ENCODE results near the gene PTX4. TPM values are rescaled to one million over a fixed set of nuclear protein-coding genes. Genes with fewer than 3 reads are reported as not detected.

The PTX4 gene
- polyA plus RNA-seq, 1 donor: not detected

DNA sequence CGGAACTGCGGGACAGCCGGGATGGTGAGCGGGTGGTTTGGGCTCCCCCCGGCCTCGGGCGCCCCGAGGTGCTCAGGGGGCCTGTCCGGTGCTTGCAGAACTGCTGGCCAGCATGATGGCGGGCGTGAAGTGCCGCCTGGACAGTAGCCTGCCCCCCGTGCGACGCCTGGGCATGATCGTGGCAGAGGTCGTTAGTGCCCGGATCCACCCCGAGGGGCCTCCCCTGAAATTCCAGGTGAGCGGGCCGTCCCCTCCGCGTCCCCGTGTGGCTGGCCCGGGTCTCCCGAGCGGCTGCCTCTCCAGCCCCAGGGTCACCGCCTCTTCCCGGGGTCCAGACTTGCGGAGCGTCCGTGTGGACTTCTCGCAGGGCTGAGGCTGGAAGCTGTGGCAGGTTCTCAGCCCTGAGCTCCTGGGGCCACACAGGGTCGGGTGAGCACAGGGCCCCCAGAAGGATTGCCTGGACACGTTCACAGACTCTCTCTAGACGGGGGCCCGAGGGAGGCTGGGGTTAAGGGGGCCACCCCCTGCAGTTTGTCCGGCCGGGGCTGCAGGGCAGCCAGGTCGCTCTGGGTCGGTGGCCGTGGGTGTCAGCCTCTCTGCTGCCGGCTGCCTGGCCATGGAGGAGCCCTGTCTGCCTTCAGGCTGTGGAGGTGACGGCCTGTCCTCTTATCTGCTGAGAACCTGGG, 11.9 kb upstream of the PTX4 start:
- no peak for DNase-seq

DNA sequence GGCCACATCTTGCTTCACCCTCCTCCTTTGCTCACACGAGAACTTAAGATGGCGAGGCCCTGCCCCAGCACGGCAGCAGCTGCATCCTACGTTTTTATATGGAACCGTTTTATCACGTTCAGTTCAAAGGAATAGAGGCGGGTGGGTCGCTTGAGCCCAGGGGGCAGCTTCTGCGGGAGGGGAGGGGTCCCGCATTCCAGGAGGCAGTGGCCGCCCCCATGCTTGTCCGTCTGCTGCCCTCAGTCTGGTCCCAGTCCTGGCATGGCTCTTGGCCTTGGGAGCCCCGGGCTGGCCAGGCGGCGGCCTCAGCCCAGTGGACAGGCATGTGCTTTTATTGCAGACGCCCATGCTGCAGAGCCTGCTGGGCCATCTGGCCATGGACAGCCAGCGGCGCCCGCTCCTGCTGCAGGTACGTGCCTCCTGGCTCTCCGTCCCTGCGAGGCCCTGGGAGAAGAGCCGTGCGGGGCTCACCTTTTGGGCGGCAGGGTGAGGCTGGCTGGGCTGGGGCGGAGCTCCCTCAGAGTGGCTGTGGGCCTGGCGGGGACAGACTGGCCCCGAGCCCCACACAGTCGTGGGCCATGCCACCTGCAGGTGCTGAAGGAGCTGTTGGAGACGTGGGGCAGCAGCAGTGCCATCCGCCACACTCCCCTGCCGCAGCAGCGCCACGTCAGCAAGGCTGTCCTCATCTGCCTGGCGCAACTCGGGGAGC, 11.2 kb upstream of the PTX4 start:
- no peak for DNase-seq

DNA sequence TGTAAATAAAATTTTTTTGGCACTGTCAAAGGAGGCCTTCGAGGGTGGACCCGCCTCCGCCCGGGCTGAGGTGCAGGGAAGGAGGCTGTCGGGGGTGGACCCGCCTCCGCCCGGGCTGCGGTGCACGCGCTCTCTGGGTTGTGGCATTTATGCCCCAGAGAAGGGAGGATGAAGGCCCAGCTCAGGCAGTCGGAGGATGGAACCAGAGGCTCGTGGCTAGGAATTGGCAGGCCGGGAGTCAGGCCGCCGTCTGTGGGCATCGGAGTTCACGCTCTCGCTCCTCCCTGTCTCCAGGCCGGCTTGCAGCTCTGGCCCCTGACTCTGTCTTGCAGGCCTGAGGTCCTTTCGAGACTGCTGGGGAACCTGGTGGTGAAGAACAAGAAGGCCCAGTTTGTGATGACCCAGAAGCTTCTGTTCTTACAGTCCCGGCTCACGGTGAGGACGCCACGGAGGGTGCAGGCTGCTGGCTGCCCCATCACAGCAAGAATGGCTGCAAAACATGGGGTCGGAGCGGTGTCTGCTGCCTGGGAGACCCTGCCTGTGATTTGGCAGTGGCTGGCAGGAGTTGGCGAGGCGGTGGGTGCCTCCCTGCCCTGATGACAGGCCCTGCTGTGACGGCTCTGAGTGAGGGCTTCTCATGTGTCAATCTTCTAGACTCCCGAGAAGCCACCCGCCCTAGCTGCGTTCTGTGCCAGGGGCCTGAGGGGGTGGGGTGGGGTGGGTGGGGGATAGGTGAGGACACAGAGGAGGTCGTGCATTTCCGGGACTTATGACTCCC, 10.3 kb upstream of the PTX4 start:
- DNase-seq: no peak

DNA sequence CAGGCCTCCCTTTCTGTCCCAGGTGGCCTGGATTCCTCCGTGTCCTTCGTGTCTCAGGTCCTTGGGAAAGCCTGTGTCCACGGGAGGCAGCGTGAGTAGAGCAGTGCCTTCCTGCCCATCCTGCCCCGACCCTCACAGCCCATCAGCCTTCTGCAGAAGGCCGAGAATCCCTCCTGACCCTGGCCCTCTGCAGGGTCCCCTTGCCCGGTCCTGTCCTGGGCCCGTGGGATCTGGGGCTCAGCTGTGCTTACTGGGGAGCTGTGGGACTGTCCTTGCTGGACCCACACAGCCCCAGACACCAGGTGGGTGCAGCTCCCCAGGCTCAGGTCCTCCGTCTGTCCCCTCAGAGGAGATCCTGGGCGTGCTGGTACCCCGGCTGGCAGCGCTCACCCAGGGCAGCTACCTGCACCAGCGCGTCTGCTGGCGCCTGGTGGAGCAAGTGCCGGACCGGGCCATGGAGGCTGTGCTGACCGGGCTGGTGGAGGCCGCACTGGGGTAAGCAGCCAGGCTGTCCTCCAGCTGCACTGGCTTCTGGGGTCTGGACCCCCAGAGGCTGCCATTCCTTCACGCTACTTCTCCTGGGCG, 8.4 kb upstream of the PTX4 start:
- DNase-seq: no peak

DNA sequence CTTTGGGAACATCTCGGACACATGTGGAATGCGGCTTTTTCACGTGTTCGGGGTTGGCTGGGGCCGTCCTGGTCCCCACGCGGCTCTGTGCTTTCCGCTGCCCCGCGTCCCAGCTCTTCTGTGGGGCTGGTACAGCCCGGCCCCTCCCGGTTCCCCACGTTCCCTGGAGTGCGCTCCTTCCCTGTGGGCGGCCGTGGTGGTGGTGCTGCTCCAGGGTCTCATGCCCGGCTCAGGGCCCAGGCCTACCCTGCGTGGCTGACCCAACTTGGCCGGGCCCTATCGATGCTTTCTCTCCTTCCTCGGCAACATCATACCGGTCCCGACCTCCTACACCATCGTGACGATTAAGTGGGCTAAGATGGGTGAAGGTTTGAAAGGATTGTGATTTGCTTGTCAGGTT, 7.7 kb upstream of the PTX4 start:
- DNase-seq: no peak

DNA sequence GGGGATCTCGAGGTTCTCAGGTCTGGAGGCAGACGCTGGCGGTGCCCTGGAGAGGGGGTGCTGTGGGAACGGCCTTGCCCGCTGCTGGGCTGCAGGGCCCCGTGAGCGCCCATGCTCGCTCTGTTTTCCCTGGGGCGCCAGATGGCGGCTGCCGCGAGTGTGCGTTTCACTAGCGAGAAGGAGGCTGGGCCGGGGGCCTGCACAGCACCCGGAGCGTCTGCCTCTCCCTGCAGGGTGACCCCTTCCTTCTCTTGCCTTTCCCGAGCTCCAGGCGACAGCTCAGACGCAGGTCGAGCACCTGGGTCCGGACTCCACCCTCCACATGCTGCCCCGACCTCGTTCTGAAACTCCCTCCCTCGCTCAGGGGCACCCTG, 7.1 kb upstream of the PTX4 start:
- DNase-seq: no peak

DNA sequence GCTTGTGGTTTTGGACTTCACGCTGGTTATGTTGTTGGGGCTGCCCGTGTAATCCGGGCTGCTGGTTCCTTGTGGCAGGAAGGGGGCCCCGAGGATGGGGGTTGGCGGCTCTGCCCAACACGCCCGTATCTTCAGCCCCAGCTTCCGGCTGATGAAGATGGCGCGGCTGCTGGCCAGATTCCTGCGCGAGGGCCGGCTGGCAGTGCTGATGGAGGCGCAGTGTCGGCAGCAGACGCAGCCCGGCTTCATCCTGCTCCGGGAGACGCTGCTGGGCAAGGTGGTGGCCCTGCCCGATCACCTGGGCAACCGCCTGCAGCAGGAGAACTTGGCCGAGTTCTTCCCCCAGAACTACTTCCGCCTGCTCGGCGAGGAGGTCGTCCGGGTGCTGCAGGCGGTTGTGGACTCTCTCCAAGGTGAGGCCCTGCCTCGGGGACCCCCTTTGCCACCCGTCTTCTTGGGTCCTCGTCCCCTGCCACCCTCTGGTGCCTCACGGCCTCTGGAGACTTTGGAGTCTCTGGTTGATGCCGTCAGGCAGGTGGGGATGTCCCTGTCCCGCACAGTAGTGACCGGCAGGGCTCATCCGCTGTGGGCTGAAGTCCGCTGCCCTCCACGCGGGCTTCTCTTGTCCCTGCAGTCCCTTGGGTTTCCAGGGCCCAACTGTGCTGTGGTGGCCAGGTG, 6.6 kb upstream of the PTX4 start:
- DNase-seq: no peak

DNA sequence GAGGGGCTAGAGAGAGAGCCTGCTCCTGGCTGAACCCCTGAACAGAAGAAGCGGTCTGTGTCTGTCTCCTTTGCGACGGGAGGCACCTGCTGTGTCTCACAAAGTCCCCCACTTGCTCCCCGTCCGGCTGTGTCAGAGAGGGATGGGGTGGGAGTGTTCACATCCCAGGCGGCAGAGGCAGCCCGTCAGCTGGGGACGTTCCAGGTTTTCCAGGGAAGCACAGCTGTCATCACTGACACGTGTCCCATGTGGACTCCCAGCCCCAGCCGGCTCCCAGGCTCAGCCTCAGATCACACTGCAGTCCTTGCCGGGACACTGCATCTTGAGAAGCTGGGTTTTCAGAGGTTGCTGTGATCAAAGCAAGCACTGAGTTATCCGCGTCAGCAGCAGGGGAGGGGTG, 6.0 kb upstream of the PTX4 start:
- no peak for DNase-seq

DNA sequence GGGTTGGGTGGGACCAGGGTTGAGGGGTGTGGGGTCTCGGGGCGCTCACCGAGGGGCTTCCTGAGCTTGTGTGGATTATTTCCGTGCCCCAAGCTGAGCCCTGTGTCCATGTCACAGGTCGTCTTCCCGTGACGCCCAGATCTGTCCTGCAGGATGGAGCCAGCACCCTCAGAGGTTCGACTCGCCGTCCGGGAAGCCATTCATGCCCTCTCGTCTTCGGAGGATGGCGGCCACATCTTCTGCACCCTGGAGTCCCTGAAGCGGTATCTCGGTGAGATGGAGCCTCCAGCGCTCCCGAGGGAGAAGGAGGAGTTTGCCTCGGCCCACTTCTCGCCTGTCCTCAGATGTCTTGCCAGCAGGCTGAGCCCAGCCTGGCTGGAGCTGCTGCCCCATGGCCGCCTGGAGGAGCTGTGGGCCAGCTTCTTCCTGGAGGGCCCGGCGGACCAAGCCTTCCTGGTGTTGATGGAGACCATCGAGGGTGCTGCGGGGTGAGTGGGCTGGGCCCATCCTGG, 5.4 kb upstream of the PTX4 start:
- no peak for DNase-seq

DNA sequence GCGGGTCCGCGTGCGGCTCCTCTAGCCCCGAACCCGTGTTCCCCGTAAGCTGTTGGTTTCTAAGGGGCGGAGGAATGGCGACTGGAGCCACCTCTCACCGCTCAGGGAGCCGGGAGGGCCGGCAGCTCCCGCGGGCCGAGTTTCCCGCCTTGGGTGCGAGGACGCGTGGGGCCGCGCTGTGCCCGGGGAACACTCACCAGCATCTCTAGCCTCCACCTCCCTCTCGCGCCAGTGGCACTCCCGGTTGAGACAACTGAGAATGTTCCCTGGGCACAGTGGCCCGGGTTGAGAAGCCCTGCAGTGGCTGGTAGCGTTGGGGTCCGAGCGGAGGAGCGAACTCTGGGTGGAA, 5.0 kb upstream of the PTX4 start:
- DNase-seq: no peak

DNA sequence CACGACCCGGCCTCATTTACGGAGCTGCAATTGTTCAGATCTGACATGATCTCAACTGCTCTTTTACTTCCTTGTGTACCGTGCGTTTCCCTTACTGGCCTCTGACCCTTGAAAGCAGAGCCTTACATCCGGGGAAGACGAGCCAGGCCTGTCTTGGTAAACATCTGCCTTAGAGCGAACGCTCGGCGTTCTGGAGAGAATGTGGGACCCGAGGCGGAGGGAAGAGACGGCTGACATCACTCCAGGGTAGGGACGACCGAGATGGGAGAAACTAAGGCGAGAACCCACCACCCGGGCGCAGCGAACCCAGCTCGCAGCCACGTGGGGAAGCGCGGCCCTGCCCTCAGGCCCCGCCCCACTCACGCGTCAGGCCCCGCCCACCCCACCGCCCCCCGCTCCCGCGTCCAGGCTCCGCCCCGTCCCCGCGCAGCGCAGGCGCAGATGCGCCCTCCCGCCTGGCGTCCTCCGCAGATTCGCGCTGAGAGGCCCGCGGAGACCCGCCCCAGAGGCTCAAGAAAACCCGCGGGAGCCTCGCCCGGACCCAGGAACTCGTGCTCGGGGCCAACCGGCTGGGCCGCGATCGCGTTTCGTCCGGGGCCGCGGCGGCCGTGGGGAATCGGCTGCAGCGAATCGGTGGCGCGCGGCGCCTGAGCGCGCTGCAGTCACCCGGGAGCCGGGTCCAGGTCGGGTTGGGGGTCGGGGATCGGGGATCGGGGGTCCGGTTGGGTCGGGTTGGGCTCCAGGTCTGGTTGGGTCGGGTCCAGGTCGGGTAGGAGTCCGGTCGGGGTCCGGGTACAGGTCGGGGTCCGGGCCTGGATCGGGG, 4.4 kb upstream of the PTX4 start, which contains the start of gene TELO2:
Gene TELO2 (plus strand): TSS at position 438 of the 823 bp plus-strand sequence. CDS start 922 bp downstream, outside the sequence.
- DNase-seq: peak; percentile 62

DNA sequence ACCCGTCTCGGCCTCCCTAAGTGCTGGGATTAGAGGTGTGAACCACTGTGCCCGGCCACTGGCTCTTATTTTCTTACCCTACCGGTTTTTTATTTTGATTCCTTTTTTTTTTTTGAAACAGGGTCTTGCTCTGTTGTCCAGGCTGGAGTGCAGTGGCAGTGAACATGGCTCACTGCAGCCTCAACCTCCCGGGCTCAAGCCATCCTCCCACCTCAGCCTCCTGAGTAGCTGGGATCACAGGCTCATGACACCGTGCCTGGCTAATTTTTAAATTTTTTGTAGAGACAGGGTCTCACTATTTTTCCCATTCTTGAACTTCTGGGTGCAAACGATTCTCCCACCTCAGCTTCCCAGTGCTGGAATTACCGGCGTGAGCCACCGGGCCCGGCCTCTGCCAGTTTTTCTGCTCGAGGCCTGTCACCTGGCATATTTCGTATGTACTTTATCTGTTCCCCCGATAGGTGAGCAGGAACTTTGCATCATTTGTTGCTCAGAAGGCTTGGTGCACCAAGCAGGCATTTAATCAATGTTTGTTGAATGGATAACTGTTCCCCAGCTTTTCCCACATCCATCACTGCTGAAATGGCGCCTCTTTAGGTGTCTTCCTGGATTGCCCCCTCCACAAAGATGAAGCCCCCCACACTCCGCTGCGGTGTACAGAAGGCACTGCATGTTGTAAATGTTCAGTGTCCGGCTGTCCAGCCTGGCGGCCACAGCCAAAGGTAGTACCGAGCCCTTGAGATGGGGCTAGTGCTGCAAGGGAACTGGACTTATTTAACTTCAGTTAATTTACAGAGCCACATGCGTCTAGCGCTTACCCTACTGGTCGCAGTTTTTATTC, 3.6 kb upstream of the PTX4 start:
- DNase-seq: no peak

DNA sequence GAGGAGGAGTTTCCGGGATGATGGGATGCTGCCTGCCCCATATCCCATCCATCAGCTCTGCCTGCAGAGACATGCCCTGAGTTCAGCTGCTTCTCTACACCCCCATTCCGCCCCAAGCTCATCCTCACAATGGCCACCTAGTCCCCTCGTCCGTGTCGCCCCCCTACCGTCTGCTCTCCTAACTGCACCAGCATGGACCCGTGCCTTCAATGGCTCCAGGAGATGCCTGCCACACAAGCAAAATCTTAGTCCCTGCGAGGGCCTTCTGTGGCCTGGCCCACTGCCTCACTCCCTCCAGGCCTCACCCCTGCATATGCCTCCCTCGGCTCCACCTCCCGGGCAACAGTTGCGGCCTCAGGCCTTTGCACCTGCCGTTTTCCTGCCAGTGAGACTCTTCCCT, 2.6 kb upstream of the PTX4 start:
- no peak for DNase-seq

DNA sequence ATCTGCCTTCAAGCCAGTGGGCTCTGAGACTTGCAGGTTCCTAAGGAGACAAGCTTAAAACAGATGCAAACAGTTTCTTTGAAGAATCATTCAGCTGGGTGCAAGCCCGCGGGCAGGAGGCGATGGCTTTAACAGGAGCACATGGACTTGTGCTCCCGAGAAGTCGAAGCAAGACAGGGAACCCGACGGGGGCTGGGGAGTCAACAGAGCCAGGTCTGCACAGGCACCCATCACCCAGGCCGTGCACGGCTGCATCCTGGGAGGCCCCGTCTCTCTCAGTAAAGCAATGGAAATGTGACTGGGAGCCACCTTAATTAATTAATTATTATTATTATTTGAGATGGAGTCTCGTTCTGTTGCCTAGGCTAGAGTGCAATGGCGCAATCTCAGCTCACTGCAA, 333 bp upstream of the PTX4 start:
- DNase-seq: no peak

DNA sequence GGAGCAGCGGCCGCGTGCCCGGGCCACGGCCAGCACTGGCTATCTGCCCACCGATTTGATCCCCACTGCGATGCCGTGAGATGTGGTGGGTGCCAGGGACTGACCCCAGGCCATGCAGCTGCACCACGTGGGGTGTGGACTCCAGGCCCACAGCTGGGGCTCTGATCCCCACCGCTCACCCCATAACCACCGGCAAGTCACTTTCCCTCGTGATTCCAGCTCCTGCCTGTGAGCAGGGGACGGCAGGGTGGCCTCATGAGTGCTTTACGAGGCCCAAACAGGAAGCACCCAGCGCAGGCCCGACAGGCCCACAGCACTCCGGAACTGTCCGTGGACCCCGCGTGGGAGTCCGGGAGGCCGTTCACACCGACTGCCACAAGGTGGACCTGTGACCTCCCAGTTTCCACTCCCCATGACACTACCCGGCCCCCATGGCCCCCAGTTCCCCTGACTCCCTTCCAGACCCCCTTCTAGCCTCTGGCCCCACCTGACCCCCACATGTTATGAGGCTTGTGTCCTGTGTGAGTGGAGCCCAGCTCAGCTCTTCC, 616 bp downstream of the PTX4 start:
- DNase-seq: no peak

DNA sequence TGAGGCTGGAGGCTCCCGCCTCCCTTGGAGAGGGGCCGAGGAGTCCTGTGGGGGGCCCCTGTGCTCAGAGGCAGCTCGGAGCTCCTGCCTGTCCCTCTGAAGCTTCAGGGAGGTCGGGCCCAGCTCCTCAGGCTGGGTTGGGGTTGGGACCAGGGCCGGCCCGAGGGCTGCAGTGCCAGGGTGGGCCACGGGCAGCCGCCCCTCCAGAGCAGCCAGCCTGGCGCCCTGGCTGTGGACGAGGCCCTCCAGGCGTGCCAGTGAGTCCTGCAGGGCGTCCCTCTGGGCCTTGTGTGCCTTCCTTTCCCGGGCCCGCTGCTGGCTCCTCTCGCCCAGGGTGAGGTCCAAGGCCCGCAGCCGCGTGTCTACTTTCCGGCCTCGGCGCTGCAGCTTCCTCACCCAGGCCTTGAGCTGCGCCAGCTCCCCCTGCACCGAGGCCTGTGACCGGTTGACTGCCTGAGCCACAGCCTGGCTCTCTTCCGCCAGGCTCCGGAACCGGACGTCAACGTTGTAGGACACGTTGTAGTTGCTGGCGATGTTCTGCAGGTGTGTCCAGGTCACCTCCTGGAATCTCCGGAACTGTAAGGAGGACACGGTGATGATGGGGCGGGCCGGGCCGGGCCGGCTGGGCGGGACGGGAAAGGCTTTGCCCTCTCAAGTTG, 1.2 kb downstream of the PTX4 start:
- DNase-seq: no peak

DNA sequence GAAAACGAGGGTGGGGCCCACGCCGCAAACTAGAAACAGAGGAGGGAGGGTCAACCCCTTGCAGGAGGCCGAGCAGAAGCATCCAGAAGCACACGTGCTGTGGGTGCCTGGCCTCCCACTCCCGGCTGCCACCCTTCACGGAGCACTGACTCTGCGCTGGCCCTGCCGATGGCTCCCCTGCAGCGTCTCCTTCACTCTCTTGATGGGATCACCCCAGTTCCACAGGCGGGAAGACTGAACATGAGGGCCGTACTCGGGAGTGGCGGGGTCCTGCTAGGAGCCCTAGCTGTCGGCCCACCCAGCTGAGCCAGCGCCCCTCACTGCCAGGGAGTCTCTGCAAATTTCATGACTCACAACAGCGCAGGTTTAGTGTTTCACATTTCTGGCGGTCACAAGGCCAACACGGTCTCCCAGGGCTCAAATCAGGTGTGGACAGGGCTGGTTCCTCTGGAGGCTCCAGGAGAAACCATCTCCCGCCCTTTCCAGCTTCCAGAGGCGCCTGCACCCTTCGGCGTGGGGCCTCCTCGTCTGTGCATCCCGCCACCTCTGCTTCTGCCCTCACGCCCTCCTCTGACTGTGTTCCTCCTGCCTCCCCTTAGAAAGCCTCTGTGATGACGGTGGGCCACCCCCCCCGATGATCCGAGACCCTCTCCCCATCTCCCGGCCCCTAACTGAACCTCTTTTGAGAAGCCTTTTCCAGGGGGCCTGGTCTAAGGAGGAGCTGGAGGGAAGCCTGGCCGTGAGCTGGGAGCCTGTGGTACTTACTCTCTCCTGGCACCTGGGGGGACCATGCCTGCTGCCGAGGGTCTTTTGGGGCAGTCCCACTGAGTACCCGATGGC, 2.0 kb downstream of the PTX4 start:
- DNase-seq: no peak

DNA sequence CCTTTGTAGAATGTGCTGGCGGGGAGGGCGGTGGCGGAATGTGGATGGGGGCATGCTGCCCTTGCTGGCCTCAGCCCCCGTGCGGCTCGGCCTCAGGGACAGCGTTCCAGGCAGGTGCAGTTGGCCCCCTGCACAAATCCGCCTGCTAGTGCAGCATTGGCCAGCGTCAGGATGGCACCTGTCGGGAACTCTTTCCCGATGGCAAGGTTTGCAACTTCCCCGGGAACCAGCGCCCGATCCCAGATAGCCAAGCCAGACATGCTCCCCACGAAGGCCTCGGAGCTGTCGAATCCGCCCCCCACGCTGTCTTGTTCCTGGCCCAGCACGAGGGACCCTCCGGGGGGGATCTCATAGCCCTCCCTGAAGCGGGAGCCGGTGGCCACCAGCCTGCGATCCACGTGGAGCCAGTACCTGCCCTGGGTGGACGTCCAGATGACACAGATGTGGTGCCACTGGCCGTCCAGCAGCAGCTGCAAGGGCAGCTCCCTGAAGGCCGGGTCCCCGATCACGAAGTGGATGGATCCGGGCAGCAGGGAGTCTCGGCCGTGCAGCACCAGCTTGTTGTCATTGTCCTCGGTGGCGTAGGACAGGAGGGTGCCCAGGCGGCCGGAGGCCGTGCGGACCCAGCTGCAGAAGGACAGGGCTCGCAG, 2.8 kb downstream of the PTX4 start:
- DNase-seq: no peak
